HG03342 (cell line): ENCODE data around the gene PLEKHO1.
"Not testable (repeated sequence)": the region's sequence is repeated elsewhere in the genome, so short reads cannot be mapped to it uniquely, and the experiment has no call there.

ENCODE experiments used
- ATAC-seq: cut with Tn5 transposase; IDR thresholded peaks from one replicate; pipeline ENCODE4 v1.9.1; 2021; ENCODE audit warnings: mild to moderate bottlenecking, moderate library complexity; ENCODE audit not compliant: unreplicated experiment

PLEKHO1 gene

DNA sequence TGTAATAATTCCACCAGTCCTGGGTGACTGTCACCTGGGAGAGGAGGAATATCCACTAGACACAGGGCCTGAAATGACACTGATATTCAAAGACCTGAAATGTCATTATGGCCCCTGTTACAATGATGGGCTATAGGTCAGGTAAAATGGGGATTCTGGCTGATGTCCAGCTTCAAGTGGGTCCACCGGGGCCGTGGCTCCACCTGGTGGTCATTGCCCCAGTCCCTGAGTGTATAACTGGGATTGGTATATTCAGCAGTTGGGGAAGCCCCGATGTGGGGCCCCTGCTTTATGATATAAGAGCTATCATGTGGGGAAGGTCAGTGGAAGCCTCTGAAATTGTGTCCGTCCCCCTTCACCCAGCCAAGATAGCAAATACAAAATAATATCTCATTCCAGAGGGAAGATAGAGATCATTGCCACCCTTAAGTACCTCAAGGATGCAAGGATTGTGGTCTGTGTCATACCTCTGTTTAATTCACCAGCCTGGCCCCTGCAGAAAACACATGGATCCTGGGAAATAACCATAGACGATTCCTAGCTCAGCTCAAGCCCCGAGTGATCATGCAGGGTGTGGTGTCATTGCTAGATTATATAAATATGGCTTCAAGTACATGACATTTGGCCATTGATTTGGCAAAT lies 19.4 kb downstream of the PLEKHO1 start:
- ATAC-seq: no peak

DNA sequence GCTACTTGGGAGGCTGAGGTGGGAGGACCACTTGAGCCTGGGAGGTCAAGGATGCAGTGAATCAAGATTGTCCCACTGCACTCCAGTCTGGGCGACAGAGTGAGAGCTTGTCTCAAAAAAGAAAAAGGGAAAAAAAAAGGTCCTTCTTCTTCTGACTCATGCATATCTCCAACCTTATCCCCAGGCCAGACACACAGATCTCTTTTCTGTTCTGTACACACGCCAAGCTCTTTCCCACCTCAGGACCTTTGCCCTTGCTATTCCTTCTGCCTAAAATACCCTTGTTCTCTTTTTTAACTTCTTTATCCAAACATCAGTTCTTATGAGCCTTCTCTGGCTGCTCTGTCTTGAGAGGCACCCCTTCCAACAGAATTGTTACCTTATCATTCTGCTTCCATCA lies 22.1 kb downstream of the PLEKHO1 start:
- no peak for ATAC-seq

DNA sequence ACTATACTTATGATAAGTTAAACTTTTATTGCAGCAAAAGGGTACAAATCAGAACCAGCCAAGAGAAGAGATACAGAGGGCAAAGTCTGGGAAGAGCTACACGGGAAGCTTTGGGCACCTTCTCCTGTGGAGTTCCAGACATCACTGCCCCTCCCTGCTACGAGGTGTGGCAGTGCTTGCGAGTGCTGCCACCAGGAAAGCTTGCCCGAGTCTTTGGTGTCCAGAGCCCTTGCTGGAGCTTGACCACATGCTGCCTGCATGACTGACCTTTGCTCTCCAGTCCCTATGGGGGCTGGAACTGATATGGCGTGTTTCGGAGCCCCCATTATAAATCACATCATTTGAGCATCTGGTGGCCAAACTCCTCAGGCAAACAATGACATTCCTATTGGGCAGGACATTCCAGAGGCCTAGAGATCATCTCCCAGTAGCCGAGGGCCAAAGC lies 23.4 kb downstream of the PLEKHO1 start:
- ATAC-seq: no peak

DNA sequence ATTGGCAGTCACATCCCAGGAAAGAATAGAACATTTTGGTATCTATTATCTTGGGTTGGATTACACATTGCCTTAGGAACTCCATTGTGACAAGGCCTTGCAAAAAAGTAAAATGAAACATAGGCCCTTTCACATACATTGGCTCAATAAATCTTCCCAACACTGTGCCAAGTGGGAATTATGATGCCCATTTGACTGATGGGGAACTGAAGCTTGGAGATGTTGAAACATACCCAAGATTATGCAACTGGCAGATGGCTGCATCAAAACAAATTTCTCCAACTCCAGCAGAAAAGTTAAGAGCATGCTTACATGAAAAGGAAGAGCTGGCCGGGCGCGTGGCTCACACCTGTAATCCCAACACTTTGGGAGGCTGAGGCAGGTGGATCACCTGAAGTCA lies 26.9 kb downstream of the PLEKHO1 start:
- ATAC-seq: no peak

DNA sequence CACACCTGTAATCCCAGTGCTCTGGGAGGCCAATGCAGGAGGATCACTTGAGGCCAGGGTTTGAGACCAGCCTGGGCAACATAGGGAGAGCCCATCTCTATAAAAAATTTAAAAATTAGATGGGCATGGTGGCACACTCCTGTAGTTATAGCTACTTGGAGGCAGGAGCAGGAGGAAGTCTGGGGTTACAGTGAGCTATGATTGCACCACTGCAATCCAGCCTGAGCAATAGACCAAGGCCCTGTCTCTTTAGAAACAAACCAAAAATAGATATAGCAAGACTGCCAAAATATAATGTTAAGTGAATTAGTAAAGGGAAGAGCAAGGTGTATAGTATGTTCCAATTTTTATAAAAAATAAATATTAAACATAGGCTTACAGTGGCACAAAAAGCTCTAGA lies 28.8 kb downstream of the PLEKHO1 start:
- no peak for ATAC-seq

DNA sequence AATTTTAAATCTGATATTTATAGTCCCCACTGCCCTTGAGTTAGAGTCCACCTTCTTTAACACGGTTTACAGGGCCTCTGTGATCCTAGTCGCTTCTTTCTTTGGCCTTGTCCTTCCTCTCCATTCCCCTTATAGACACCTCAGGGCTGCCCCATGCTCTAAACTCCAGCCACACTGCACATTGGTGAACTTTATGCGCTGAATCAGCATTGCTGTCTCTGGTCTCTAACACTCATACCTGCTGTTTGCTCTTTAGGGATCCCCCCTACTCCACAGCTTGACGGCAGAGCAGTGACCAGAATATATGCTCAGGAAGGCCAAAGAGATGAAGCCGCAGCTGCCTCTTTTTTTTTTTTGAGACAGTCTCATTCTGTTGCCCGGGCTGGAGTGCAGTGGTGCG lies 30.2 kb downstream of the PLEKHO1 start:
- ATAC-seq: no peak

DNA sequence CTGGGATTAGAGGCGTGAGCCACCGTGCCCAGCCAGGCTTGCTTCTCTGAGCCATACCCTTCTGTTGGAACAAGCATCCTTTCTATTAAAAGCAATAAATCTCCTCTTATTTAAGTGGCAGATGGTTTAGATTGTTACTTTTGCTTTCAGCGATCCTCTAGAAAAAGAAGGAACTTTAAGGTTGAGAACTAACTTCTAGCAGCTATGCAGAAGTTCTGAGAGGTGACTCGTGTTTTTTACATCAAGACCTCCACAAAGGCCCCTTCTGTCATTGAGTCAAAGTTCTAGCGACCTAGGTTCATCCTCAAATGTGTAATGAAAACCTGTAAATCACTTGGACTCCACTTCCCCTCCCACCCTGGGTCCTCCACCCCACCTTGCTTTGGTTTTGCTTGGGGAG lies 30.8 kb downstream of the PLEKHO1 start:
- no peak for ATAC-seq

DNA sequence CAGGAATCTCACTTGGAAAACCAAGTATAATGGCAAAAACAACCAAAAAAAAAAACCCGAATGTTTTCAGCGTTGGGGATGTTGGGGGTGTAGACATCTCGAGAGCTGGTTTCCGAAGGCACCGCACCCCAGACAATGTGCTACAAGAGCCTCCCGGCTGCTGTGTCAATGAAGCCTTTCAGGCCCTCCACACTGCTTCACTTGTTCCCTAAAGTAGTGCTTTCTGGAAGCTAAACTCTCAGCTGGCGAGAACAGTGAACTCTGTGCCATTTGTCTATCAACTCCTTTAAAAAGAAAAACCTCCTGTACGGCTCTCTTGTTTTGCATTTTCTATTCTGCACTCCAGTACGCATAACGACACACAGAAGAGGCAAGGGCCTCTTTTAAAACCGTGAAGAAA lies 32.5 kb downstream of the PLEKHO1 start:
- no peak for ATAC-seq

DNA sequence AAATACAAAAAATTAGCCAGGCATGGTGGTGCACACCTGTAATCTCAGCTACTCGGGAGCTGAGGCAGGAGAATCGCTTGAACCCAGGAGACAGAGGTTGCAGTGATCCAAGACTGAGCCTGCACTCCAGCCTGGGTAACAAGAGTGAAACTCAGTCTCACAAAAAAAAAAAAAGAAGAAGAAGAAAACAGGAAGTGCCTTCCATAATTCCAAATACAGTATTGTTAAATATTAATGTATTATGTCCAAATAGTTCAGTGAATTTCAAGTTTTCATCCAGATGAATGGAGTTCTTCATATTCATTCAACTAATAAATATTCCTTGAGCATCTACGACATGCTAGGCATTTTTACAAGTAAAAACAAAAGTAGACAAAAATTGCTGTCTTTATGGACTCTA lies 33.3 kb downstream of the PLEKHO1 start:
- no peak for ATAC-seq

DNA sequence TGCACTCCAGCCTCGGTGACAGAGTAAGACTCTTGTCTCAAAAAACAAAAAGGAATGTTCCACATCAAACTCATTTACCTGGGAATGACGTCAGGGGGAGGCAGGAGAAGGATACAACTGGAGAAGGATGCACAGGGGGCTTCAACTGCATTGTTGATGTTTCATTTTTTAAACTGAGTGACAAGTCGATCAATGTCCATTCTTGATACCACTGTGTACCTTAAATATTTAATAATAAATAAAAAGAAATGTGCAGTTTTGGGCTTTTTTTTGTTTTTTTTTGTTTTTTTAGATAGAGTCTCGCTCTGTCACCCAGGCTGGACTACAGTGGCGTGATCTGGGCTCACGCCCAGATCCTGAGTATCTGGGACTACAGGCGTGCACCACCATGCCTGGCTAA lies 35.8 kb downstream of the PLEKHO1 start:
- no peak for ATAC-seq

DNA sequence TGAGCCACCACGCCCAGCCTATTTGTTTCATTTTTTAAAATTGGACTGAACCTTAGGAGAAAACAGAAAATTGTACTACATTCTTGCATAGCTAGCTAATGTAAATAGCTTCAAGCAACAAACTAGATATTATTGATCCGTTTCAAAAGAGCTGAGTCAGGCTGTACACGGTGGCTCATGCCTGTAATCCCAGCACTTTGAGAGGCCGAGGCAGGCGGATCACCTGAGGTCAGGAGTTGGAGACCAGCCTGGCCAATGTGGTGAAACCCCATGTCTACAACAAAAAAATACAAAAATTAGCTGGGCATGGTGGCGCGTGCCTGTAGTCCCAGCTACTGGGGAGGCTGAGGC lies 36.7 kb downstream of the PLEKHO1 start:
- not testable (repeated sequence) for ATAC-seq

DNA sequence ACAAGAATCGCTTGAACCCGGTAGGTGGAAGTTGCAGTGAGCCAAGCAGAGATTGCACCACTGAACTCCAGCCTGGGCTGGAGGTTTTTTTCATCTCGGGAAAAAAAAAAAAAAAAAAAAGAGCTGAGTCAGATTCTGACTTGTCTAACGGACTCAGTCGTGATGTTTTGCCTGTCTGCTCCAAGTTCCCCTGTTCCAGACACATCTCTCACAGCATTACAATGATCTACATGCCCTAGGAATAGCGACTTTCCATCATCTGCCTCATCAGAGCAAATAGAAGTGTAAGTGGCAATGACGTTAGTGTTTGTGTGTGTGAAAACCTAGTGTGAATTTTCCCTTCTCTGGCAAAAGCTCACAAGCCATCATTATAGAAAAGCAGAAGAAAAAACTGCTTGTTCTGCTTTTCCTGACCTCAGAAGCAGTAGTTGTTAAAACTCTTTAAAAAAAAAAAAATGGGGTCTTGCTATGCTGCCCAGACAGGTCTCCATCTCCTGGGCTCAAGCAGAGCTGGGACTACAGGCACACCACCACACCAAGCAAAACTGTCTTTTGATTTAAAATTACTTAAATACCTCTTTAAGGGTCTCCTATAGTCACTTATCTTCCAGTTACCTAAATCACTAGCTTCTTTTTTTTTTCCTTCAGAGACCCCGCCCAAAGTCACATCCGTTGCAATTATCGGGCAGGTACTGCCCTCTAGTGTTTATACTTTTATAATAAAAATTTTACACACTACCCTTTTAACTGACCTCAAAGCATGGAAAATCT lies 37.3 kb downstream of the PLEKHO1 start:
- ATAC-seq: no peak

DNA sequence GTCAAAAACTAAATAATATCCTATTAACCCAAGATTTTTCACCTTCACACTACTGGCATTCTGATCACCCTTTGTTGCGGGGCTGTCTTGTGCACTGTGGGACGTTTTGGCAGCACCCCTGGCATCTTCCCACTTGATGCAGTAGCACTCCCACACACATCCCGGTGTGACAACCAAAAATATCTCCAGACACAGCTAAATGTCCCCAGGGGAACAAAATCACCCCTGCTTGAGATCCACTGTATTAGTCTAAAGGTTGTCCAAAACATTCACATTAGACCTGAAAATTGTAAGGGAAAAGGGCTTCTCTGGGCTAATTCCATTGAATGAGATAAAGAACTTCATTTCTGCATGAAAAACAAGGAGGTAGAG lies 37.8 kb downstream of the PLEKHO1 start:
- ATAC-seq: no peak

DNA sequence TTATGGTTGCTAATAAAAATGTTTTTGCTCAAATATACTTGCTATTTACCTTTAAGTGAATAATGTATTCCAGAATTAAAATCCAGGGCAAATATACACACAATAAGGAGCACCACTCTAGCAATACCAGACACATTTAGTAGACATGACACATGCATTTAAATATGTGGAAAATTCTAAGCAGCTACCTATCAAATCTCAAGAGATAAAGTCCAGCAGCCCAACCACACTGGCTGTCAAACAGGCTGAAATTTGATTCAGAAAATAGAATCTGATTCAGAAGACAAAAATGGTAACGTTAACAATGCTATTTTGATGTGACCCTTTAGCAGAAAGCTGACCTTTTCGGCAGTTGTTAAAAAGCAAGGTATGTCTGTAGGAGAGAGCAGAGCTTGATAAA lies 42.3 kb downstream of the PLEKHO1 start:
- ATAC-seq: no peak

DNA sequence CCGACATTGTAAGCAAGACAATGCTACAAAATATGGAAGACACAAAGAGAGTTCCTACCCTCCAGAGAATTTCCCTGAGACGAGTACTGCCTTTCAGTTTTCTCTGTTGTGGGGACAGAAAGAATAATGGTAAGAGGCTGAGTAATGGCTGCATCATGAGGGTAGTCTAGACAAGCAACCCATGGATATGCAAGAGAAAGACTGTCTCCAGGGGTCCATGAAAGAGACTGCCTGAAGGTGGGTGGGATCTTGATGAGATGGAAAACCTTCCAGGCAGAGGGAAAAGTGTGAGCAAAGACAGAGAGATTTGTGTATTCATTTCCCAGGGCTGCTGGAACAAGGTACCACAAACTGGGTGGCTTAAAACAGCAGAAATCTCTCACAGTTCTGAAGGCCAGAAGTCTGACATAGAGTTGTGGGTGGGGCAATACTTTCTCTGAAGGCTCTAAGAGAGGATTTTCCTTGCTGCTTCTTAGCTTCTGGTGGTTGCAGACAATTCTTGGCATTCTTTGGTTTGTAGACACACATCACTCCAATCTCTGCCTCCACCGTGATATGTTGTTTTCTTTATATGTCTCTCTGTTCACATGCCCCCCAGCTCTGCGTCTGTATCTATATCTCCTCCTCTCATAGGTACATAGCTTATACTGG lies 44.8 kb downstream of the PLEKHO1 start:
- no peak for ATAC-seq

DNA sequence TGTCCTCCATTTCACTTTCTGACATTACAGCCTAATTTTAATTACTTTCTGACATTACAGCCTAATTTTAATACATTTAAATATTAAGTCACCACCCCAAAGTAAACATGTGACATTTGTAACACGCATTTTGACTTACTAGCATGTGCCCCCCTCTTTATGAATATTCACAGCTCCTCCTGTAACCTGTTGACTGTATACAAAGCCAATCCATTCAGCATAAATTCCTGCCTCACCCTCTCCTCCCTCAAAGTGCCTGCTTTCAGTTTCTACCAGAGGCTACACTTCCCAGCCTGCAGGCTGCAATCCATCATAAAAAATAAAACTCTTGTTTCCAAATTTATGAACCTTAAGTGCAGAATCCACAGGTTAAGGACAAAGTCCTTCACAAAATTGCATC lies 46.7 kb downstream of the PLEKHO1 start:
- no peak for ATAC-seq

DNA sequence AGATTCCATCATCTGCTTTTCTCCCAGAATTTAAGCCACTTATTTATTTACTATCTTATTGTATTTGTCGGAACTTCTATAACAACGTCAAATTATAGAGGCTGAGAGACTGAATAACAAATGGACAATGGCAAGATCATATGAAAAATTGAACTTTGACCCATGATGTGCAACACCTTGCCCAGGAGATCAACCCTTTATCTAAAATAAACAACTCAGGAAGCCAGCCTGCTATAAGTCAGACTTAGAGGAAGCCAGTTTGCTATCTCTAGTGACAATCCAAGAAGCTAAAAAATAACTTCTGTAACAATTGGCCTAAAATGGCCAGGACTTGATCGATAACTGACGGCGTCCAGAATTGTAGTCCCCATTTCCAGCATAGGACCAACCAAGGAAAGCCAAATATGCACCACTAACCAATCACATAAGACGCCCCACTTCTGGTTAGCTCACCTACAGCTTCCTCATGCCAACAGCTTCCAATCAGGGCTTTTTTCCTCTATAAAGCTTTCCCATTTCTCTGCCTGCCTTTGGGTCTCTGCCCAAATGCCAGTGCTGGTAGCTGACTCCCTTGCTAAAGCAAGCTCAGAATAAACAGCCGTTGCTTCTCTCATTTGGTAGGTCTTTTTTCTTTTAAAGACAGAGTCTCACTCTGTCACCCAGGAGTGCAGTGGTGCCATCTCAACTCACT lies 57.7 kb downstream of the PLEKHO1 start:
- no peak for ATAC-seq

DNA sequence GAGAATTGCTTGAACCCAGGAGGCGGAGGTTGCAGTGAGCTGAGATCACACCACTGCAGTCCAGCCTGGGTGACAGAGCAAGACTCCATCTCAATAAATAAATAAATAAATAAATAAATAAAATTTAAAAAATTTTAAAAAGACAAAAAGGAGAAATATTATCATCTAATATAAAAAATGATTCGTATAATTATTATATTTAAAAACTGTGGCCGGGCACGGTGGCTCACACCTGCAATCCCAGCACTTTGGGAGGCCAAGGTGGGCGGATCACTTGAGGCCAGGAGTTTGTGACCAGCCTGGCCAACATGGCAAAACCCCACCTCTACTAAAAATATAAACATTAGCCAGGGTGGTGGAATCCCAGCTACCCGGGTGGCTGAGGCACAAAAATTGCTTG lies 58.7 kb downstream of the PLEKHO1 start:
- not testable (repeated sequence) for ATAC-seq
